SKM-1 (cell line): ENCODE results near the gene POMT1.
"Not testable (repeated sequence)": the region's sequence is repeated elsewhere in the genome, so short reads cannot be mapped to it uniquely, and the experiment has no call there.

Experiments used
- DNase-seq: peaks from one replicate; lab custom pipeline; 2025; ENCODE audit not compliant: unreplicated experiment; lab: John Stamatoyannopoulos, UW

POMT1 gene

DNA sequence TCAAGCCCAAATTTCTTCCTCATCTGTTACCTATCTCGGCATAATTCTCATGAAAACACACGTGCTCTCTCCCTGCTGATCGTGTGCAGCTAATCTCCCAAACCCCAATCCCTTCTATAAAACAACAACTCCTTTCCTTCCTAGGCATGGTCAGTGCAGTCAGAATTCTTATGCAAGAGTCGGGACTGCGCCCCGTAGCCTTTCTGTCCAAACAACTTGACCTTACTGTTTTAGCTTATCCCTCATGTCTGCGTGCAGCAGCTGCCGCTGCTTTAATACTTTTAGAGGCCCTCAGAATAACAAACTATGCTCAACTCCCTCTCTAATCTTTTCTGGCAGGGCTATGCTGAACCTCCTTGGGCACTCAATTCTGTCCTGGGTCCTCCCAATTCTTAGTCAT is 47.7 kb downstream of the POMT1 start:
- not testable (repeated sequence) for DNase-seq

DNA sequence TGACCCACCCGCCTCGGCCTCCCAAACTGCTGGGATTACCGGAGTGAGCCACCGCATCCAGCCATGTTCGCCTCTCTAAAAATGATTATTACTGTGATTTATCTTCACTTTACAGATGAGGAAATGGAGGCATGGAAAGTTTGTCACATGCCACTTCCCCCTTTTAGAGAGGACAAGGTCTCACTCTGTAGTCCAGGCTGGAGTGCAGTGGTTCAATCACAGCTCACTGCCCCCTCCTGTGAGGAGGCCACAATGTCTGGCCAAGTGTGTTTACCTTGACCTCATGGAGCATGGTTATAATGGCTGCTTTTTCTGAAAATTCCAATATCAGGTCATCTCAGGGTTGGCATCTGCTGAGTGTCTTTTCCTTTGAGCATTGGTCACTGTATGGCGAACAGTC is 49.3 kb downstream of the POMT1 start:
- DNase-seq: no peak

DNA sequence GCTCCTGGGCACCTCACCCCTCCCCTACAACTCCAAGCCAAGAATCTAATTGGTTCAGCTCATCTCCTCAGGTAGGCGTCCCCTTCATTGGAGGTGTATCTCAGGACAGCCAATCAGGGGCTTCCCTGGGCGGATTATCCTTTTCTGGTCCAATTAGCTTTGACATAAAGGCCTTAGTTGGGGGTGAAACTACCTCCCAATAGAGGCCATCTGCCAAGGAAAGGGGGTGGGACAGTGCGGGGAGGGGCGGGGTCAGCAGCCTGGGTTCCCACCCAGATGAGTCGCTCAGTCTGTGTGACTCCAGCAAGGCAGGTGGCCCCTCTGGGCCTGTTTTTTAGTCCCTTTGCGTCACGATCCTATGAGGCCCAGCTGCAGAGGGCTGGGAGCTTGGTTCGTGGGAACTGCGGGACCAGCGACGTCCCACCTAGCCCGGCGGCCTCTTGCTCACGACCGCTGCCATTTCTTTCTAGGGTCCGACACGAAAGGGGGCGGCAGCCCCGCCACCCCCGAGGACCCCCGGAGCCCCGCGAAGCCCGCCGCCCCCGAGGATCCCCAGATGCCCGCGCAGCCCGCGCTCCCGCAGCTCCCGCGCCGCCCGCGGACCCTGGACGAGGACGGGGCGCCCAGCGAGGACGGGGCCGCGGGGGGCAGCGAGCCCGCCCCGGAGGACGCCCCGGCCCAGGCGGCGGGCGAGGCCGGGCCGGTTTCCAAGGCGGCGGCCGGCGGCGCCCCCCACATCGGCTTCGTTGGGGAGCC is 51.5 kb downstream of the POMT1 start:
- no peak for DNase-seq

DNA sequence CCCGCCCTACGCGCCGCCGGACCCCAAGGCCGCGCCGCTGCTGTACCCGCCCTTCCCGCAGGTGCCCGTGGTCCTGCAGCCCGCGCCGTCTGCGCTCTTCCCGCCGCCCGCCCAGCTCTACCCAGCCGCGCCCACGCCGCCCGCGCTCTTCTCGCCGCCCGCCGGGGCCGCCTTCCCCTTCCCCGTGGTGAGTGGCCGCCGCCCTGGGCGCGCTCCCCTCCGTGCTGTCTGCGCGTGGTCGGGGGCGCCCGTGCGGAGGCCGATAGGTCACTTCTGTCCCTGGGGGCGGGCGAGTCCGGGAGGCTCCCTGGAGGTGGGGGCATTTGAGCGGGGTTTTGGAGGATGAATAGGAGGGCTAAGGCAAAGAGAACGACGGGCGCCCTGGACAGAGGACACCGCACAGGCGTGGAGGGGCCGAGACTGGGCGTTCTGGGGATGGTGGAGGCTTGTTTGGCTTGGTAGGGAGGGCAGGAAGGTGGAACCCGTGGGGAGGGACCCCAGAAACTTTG is 52.2 kb downstream of the POMT1 start:
- no peak for DNase-seq

DNA sequence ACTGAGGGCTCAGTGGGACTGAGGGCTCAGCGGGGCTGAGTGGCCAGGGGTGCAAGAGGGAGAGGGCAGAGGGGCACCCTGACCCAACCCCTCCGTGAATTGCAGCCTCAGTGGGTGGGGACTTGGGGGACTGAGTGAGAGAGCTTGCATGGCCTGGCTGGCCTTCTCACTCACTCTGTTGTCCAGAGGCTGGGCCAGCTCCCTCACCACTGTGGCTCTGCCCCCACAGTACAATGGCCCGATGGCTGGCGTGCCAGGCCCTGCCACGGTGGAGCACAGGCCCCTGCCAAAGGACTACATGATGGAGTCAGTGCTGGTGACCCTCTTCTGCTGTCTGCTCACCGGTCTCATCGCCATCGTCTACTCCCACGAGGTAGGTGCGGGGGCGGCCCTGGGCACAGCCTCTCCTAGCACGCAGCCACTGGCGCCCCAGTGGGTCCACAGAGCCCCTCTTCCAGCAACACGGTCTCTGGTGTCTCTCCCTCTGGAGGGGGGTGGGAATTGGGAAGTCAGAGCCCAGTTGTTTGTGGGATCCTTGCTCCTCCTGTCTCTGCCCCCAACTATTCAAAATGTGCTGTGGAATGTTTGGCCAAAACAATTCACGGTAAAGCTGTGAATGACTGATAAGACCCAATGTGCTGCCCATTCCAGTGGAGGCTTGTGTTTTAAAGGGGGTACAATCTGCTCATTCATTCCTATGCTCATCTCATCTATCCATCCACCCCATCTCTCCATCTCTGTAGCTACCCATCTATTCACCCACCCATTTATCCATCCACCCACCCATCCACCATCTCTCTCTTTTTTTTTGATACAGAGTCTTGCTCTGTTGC is 53.3 kb downstream of the POMT1 start:
- DNase-seq: no peak

DNA sequence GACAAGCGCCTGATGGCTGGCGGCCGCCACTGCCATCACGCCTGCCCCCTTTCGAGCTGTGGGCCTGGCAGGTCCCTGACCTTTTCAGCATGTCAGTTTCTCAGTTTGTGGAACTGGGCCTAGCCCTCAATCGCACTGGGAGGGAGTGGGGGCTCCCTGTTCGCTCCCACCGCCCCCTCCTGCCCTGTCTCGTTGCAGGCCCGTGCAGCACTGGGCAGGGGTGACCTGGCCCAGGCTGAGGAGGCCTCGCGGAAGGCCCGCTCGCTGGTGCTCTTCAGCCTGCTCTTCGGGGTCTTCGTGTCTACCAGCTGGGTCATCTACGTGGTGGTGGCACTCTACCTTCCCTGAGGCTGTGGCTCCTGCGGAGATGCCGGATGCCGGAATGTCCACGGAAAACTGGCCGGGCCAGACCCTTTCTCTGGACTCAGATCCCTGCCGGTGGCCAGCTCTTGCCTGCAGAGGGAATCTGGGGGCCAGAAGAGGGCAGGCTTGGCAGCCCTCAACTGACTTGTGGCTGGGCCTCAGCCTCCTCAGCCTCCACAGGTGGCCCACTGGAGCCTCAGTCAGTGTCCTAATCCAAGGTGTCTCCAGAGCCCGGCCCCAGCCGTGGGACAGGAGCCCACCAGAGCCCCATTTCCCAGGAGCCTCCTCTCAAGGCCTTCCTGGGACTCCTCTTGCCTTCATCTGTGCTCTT is 55.3 kb downstream of the POMT1 start:
- DNase-seq: no peak

DNA sequence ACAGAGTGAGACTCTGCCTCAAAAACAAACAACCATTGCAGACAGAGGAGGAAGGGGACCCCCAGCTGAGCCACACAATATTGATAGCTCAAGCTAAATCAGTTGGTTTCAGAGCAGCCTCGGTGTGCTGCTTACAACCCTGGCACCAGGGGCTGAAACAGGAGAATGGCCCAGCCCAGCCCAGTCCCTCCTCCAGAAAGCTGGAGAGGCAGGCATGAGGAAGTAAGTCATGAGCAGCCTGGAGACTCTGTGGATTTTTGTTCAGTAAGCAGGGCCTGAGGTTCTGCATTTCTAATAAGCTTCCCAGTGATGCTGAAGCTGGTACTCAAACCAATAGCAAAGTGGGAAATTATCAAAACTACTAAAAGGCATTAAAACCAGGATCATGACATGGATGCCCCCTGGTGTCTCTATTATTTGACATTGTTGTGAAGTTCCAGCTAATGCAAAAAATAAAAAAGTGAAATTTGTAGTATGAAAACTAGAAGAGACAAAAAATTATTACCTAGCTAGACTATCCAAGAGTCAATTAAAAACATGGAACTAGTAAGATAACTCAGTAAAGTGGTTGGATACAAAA is 56.8 kb downstream of the POMT1 start:
- no peak for DNase-seq

DNA sequence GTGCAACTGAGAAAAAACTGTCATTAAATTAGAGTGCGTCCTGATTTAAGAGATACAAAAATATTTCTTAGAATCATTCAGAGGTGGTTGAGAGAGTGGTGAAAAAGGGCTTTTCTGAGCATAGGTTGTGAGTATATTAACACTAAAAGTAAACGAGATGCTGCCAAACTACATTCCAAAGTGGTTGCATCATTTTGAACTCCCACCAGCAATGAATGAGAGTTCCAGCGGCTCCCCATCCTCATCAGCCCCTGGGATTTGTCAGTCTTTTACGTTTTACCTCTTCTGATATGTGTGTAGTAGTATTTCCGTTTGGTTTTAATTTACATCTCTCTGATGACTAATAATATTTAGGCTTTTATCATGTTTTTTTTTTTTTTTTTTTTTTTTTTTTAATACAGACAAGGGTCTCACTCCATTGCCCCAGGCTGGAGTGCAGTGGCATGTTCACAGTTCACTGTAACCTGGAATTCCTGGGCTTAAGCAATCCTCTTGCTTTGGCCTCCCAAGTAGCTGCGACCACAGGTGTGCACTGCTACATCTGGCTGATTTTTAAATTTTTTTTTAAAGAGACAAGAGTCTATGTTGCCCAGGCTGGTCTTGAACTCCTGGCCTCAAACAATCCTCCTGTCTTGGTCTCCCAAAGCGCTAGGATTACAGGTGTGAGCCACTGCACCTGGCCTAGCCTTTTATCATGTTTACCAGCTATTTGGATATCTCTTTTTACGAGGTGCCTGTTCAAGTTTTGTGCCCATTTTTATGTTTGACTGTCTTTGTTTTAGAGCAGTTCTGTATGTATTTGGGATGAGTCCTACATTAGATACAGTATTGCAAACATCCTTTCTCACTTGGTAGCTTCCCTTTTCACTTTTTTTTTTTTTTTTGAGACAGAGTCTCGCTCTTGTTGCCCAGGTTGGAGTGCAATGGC is 59.6 kb downstream of the POMT1 start:
- no peak for DNase-seq

DNA sequence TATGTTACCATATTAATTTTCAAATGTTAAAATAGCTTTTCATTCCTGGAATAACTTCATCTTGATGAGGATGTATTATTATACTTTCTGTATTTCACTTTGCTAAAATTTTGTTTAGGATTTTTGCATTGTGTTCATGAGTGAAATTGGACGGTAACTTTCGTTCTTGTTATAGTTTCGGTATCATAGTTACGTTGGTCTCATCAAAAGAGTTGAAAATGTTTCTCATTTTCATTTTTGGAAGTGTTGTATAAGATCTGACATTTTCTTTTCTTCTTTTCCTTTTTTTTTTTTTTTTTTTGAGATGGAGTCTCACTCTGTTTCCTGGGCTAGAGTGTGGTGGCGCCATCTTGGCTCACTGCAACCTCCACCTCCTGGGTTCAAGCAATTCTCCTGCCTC is 62.7 kb downstream of the POMT1 start:
- DNase-seq: no peak

DNA sequence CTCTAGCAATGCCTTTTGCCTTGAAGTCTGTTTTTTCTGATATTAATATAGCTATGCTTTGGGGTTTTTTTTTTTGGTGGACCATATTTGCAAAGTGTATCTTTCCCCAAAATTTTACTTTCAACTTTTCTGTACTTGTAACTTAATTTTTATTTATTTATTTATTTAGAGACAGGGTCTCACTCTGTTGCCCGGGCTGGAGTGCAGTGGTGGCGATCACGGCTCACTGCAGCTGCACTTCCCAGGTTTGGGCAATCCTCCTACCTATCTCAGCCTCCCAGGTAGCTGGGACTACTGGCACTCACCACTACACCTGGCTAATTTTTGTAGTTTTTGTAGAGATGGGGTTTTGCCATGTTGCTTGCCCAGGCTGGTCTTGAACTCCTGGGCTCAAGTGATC is 63.4 kb downstream of the POMT1 start:
- no peak for DNase-seq

DNA sequence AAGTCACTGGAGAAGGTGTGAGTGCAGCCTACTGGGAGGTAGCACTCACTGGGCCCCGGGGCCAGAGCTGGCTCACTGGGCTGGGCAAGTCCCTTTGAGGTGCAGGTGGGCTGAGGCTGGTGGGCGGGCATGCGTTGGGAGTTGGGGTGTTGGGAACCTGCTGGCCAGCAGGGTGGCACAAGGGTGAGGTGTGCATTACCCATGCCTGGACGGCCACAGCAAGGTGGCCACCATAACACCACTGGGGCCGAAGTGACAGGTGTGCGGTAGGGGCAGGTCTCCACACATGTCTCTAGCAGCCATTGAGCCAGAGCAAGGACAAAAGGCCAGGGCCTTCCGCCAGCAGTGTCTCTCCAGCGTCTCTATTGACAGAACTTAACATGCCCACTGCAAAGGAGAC is 65.2 kb downstream of the POMT1 start:
- no peak for DNase-seq
